ENCODE data around the gene FGF1. TPM values are rescaled to one million over a fixed set of nuclear protein-coding genes. Genes with fewer than 3 reads are reported as not detected.

FGF1 gene
- total RNA-seq, 1 donor from 2014 or later, result 1.8 TPM

- Histone ChIP-seq H3K9me3 (no peaks in the 10 kb centered on the region), H3K27me3 (no peaks in the 10 kb centered on the region), H3K4me3 (no peak overlapping the region), H3K36me3 (no peaks in the 10 kb centered on the region), H3K27ac (no peak overlapping the region), H3K4me1 (no peaks in the 10 kb centered on the region)
- TF ChIP-seq CTCF (IDR thresholded peaks at IDR 0.05), result peak; percentile 49
- DNase-seq (no peak), ATAC-seq (peak; percentile 37)
- intact Hi-C loops (cut with DNase I), result no loop called here
These were observed 98.4 kb downstream of the FGF1 start for GRCh38 chr5:142587354-142587965.

GRCh38 chr5:142586552-142586951, 99.3 kb downstream of the FGF1 start:
- no peaks in the 10 kb centered on the region for H3K27me3 ChIP-seq
- no peak overlapping the region for H3K4me3 ChIP-seq
- H3K27ac ChIP-seq, result no peak overlapping the region
- no peaks in the 10 kb centered on the region for H3K4me1 ChIP-seq
- TF ChIP-seq CTCF (IDR thresholded peaks at IDR 0.05), result no peak
- no peak for DNase-seq
- intact Hi-C loops (cut with DNase I), result no loop called here
- no peaks in the 10 kb centered on the region for H3K36me3 ChIP-seq
- H3K9me3 ChIP-seq, result no peaks in the 10 kb centered on the region
- no peak for ATAC-seq

GRCh38 chr5:142585451-142585850, 100.4 kb downstream of the FGF1 start:
- no peak overlapping the region for H3K27ac ChIP-seq

GRCh38 chr5:142584891-142585290, 101.0 kb downstream of the FGF1 start:
- intact Hi-C loops (cut with DNase I), result no loop called here
- H3K36me3 ChIP-seq, result no peaks in the 10 kb centered on the region
- no peaks in the 10 kb centered on the region for H3K4me1 ChIP-seq
- no peak overlapping the region for H3K27ac ChIP-seq
- TF ChIP-seq CTCF (IDR thresholded peaks at IDR 0.05), result no peak
- H3K4me3 ChIP-seq, result no peak overlapping the region
- no peaks in the 10 kb centered on the region for H3K27me3 ChIP-seq
- no peaks in the 10 kb centered on the region for H3K9me3 ChIP-seq
- DNase-seq (no peak), ATAC-seq (no peak)

More at GRCh38 chr5:142585451-142585850, 100.4 kb downstream of the FGF1 start:
- DNase-seq (no peak), ATAC-seq (no peak)
- Histone ChIP-seq H3K27me3 (no peaks in the 10 kb centered on the region), H3K4me3 (no peak overlapping the region), H3K4me1 (no peaks in the 10 kb centered on the region), H3K36me3 (no peaks in the 10 kb centered on the region), H3K9me3 (no peaks in the 10 kb centered on the region)
- TF ChIP-seq CTCF (IDR thresholded peaks at IDR 0.05), result no peak
- intact Hi-C loops (cut with DNase I), result no loop called here

GRCh38 chr5:142578161-142578830, 107.6 kb downstream of the FGF1 start:
- ATAC-seq (no peak), DNase-seq (no peak)
- no peak for TF ChIP-seq CTCF (IDR thresholded peaks at IDR 0.05)
- no peak overlapping the region for H3K4me3 ChIP-seq
- H3K9me3 ChIP-seq, result no peaks in the 10 kb centered on the region
- intact Hi-C loops (cut with DNase I), result no loop called here
- H3K4me1 ChIP-seq, result no peaks in the 10 kb centered on the region
- no peaks in the 10 kb centered on the region for H3K27me3 ChIP-seq
- no peaks in the 10 kb centered on the region for H3K36me3 ChIP-seq
- H3K27ac ChIP-seq, result no peak overlapping the region
